ENCODE results near the gene THPO. TPM values are rescaled to one million over a fixed set of nuclear protein-coding genes. Genes with fewer than 3 reads are reported as not detected.
"Not testable (repeated sequence)": the region's sequence is repeated elsewhere in the genome, so short reads cannot be mapped to it uniquely, and the experiment has no call there.

The THPO gene
- polyA plus RNA-seq, 1 donor, result 2.5 TPM

- no peak for DNase-seq
Observed at GRCh38 chr3:184347321-184348056, 30.5 kb downstream of the THPO start.

- DNase-seq, result no peak
Observed at GRCh38 chr3:184346480-184347190, 31.4 kb downstream of the THPO start.

- DNase-seq, result no peak
Observed at GRCh38 chr3:184345317-184346144, 32.5 kb downstream of the THPO start.

- DNase-seq, result no peak
Observed at GRCh38 chr3:184344579-184345316, 33.3 kb downstream of the THPO start.

DNA sequence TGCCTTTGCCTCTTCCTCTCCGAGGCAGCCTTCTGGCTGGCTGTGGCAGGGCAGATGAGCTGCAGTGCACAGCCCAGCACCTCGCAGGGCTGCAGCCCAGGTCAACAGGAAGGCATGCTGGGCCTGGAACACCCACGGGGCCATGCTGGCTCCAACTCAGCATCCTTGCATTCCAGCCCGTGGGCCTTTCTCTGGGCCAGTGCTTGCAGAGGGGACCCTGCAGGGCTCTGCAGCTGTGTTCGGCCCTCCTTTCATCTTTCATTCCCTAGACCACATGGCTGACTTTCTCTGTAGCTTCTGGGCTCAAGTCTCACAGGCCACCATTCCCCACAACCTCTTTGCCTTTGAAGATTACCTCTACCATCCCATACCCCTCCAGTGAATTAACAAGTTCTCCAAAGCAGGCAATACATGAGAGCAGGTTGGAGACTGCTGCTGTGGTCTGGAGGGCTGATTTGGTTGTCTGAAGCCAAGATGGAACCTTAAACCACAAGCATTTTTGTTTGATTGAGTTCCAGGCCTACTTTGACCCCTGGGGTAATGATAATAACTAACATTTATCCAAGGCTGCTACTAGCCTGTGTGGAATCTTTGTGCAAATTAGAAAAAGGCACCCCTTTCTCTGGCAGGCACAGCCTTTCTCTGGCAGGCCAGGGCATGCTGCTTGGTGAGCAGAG is 34.7 kb downstream of the THPO start:
- DNase-seq, result no peak

GRCh38 chr3:184341925-184342324 is 36.1 kb downstream of the THPO start:
- DNase-seq, result no peak

- not testable (repeated sequence) for DNase-seq
Observed at GRCh38 chr3:184339451-184340135, 38.4 kb downstream of the THPO start.

- no peak for DNase-seq
Observed at GRCh38 chr3:184339001-184339400, 39.0 kb downstream of the THPO start.

DNA sequence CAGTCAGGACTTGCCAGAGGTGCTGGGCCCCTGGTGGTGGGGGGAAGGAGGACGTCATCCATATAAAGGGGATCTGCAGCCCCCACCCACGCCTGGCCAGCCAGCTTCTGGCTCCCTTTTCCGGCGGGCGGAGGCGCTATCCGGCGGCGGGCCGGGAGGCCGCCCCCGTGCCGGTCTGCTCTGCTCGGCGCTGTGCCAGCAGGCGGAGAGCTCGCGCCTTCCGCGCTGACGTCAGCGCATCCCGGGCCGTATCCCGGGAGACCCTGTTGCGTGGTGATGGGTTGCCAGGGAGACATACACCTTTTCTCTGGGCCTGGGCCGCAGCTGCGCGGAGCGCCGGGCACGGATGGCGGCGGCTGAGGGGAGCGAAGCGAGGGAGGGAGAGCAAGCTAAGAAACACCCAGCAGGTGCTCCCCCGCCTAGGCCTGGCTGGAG is 39.5 kb downstream of the THPO start:
- peak; percentile 94 for DNase-seq

DNA sequence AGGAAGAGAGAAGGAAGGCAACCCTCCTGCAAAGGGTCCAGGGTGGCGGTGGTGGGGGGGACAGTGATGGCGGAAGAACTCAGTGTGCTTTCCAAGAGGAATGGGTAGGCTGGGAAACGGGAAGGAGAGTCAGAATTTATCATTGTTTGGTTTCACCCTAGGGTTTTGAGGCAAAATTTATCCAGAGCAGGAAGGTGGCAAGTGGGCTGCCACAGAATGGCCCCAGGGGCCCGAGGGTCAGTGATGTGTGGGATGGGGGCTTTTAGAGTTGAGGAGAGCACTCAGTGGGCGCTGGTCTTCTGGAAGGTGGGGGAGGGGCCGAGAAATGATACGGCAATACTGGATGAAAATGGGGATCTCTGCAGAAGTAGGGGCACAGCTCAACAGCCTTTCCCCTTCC is 40.0 kb downstream of the THPO start:
- no peak for DNase-seq

- peak; percentile 86 for DNase-seq
Observed at GRCh38 chr3:184337399-184337714, 40.6 kb downstream of the THPO start, which contains the start of gene FAM131A. FAM131A (plus strand) TSS chr3:184337600; CDS start chr3:184337631, 31 bp downstream.

GRCh38 chr3:184336547-184337398 is 41.2 kb downstream of the THPO start:
- DNase-seq, result peak; percentile 66

DNA sequence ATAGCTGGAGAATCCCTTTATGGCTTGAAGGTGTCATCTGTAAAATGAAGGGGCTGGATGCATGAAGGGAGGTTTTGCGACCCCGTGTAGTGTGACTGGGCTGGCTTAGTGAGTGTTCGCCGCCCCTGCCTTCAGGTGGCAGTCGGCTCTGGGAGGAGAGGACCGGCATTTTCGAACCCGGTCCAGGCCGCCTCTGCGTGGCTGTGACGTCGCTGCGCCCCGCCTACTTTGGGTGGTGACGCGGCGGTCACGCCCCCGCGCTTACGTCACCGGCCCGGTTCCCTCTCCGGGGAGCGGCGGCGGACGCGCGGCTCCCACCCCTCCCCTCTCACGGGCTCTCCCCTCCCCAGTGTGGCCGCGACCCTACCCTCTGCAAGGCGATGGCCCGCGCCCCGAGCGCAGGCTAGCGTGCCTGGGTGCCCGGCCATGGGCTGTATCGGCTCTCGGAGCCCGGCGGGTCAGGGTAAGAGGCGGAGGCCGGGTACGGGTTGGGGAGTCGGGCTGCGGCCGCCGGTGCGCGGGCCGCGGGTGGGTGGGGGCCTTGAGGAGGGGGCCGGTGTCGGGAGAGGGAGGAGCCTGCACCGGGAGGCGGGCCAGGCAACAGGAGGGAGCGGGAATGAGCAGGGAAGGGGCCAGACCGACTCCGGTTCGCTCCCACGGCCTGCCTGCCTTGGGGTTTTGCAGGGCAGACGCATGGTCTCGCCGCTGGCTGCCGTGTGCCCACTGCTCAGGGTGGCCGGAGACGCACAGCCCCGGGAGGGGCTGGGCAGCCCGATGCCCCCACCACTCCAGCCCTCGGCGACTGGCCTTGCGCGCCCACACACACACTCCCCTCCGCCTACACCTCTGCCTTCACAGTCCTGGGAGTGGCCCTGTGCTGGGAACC is 42.1 kb downstream of the THPO start:
- peak; percentile 90 for DNase-seq

DNA sequence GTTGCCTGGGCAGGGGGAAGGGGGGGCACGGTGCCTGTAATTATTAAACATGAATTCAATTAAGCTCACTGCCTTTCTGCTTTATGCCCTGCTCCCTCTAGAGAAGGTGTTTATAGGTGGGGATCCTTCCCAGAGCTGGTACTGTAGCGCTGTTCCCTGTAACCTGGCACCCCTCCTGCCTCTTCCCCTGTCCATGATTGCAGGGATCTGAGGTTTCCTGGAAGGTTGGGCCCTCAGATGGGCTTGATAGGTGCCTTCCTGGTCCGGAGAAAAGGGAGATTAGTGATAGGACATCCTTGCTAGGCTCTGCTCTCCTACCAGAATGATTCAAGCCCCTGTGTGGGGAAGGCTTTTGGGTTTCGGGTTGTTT is 42.7 kb downstream of the THPO start:
- no peak for DNase-seq

GRCh38 chr3:184334470-184335158 is 43.4 kb downstream of the THPO start:
- DNase-seq, result no peak

- no peak for DNase-seq
Observed at GRCh38 chr3:184333700-184334099, 44.3 kb downstream of the THPO start.

DNA sequence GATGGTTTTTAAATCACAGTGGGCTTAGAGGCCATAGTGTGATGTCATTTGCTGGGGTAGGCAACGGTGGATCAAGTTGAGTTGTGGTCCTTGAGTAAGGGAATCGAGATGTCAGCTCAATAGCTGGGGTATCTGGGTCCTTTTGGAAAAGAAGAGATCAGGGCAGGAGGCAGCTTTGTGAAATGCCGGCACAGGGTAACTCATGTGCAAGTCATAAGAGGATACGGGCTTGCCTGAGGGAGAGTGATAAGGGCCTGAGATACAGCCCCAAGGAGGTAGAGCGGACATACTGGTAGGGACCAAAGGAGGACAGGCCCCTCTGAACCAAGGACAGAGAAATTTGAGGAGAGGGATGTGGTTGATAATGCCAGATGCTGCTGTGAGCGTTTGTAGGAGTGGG is 44.8 kb downstream of the THPO start:
- DNase-seq, result no peak

GRCh38 chr3:184332370-184333090 is 45.5 kb downstream of the THPO start:
- no peak for DNase-seq

Data from hindlimb muscle (tissue), 1 donor.